KMS-11 (cell line): ENCODE measurements around the gene RIPOR2.
"Not testable (repeated sequence)": the region's sequence is repeated elsewhere in the genome, so short reads cannot be mapped to it uniquely, and the experiment has no call there.

Source experiments
- H2AFZ ChIP-seq: fragments of 200-600 bp; sonication (generic); 2 replicates; pipeline ENCODE4 v1.6.1; 2016; ENCODE audit warnings: antibody characterized with exemption, mixed run types, low read depth
- H3K27ac ChIP-seq: fragments of 200-600 bp; sonication (generic); 2 replicates; pipeline ENCODE4 v1.6.1; 2016; ENCODE audit warnings: mild to moderate bottlenecking, mixed run types
- H3K27me3 ChIP-seq: fragments of 200-600 bp; sonication (generic); 2 replicates; pipeline ENCODE4 v1.6.1; 2017; ENCODE audit warnings: mild to moderate bottlenecking, low read depth, mixed run types, moderate library complexity; ENCODE audit not compliant: insufficient read depth
- H3K36me3 ChIP-seq: fragments of 200-600 bp; sonication (generic); 2 replicates; pipeline ENCODE4 v1.6.1; 2017; ENCODE audit warnings: mild to moderate bottlenecking, mixed run types; ENCODE audit not compliant: insufficient read depth
- H3K4me1 ChIP-seq: fragments of 200-600 bp; sonication (generic); 2 replicates; pipeline ENCODE4 v1.6.1; 2016; ENCODE audit warnings: mild to moderate bottlenecking, low read depth, mixed run types; ENCODE audit not compliant: poor library complexity, severe bottlenecking
- H3K4me2 ChIP-seq: fragments of 200-600 bp; sonication (generic); 2 replicates; pipeline ENCODE4 v1.7.0; 2016; ENCODE audit warnings: mild to moderate bottlenecking, mixed run types
- H3K4me3 ChIP-seq: fragments of 200-600 bp; sonication (generic); IDR thresholded peaks from 2 replicates; pipeline ENCODE4 v1.6.1; 2017; ENCODE audit warnings: low read depth, low read length, mixed read lengths; ENCODE audit not compliant: insufficient read depth
- H3K79me2 ChIP-seq: fragments of 200-600 bp; sonication (generic); 2 replicates; pipeline ENCODE4 v1.6.1; 2016; ENCODE audit warnings: low read depth, mixed run types; ENCODE audit not compliant: insufficient read depth
- H3K9ac ChIP-seq: fragments of 200-600 bp; sonication (generic); 2 replicates; pipeline ENCODE4 v1.6.1; 2016; ENCODE audit warnings: mild to moderate bottlenecking, mixed run types
- H4K20me1 ChIP-seq: fragments of 200-600 bp; sonication (generic); 2 replicates; pipeline ENCODE4 v1.6.1; 2016; ENCODE audit warnings: mild to moderate bottlenecking, mixed run types; ENCODE audit not compliant: insufficient read depth
- CTCF ChIP-seq: fragments of 200-600 bp; sonication (generic); conservative IDR thresholded peaks from 2 replicates; pipeline ENCODE4 v1.6.1; 2017; ENCODE audit warnings: low read depth, mild to moderate bottlenecking, antibody characterized with exemption, low read length, moderate library complexity, mixed read lengths

RIPOR2 gene

DNA sequence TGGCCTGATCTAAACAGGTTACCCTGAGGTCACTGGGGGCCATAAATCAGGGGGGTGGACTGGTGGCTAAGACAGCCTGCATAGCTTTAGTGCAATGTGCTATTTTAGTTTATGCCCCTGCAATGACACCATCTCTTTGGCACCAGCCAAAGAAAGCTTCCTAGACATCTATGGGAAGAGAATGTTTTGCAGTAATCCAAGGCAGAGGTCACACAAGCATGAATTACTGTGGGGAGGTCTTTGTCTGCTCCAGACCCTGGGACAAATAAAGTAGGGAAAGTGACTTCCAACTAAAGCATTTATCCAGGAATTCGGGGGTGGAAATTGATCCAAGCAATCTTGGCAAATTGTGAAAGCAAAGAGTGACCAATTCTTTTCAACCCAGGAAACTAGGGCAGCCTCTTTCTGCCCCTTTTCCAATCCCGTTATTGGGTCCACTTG lies 5.3 kb downstream of the RIPOR2 start:
- no peaks in the 10 kb centered on the region for H3K36me3 ChIP-seq
- no peaks in the 10 kb centered on the region for H3K27me3 ChIP-seq
- TF ChIP-seq CTCF, result no peak
- H3K9ac ChIP-seq, result no peak overlapping the region
- H3K79me2 ChIP-seq, result no peaks in the 10 kb centered on the region
- no peak overlapping the region for H3K4me2 ChIP-seq
- no peaks in the 10 kb centered on the region for H4K20me1 ChIP-seq
- no peak overlapping the region for H2AFZ ChIP-seq
- H3K27ac ChIP-seq, result no peak overlapping the region
- peaks cover 13% of the 10 kb centered on the region for H3K4me1 ChIP-seq
- no peak overlapping the region for H3K4me3 ChIP-seq

DNA sequence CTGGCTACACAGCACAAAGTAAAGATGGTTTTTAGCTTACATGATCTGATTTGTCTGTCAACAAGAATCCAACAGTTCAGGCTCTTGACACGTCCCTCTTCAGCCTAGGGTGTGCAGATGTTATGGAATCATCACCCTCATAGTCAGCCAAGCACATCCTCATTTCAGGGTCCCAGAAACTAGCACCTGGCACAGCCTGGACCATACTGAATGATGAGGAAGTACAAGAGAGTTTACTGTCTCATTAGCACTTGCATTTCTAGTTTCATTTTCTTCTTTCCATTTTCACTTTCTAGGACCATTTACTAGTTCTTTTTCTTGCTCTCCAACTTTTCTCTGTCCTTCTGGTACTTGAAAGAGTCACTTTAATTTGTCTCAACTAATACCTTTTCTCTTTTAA lies 6.5 kb downstream of the RIPOR2 start:
- TF ChIP-seq CTCF, result no peak
- no peaks in the 10 kb centered on the region for H3K36me3 ChIP-seq
- H3K4me1 ChIP-seq, result peaks cover 13% of the 10 kb centered on the region
- H2AFZ ChIP-seq, result no peak overlapping the region
- H4K20me1 ChIP-seq, result no peaks in the 10 kb centered on the region
- H3K27ac ChIP-seq, result no peak overlapping the region
- peak overlapping the region; percentile 3; the same call in 1 of the 2 replicates for H3K4me2 ChIP-seq
- no peaks in the 10 kb centered on the region for H3K27me3 ChIP-seq
- no peak overlapping the region for H3K4me3 ChIP-seq
- no peaks in the 10 kb centered on the region for H3K79me2 ChIP-seq
- H3K9ac ChIP-seq, result no peak overlapping the region

DNA sequence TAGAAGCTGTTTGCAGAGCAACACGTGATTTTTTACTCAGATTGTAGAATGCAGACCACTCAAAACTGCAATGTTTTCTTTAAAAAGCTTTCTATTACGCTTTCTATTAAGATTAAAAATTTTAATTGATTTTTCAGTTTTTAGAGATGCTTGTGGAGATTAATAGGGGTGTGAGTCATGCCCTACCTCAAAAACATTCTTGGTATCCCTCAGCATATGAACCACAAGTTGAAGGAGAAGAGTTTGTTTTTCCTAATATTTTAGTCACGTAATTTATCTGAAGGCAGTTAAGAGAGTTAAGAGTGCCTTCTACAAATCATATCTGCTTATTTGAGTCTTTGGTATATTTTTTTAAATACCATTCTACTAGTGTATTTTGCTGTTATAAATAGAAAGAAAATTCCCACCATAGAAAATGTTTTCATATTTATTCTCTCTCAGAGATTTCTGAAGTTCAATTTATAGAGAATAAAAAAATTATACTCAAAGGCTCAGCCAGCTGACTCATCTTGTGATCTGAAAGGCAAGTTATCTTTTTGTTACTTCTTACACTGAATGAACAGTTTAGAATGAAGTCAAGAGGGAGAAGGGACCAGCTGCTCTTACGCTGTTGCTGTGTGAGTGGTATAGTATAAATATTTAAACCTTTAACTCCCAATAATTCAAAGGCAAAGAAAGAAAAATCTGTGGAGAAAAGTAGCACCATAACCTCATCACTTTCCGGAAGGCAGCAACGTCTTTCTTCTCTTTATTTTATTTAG lies 7.6 kb downstream of the RIPOR2 start:
- Histone ChIP-seq H3K4me2 (no peak overlapping the region), H3K27ac (no peak overlapping the region), H3K4me3 (no peak overlapping the region), H3K9ac (no peak overlapping the region), H3K79me2 (no peaks in the 10 kb centered on the region), H2AFZ (no peak overlapping the region), H3K27me3 (no peaks in the 10 kb centered on the region), H3K4me1 (peaks cover 13% of the 10 kb centered on the region), H3K36me3 (no peaks in the 10 kb centered on the region), H4K20me1 (no peaks in the 10 kb centered on the region)
- TF ChIP-seq CTCF, result no peak

- no peaks in the 10 kb centered on the region for H4K20me1 ChIP-seq
- H3K36me3 ChIP-seq, result no peaks in the 10 kb centered on the region
- H3K79me2 ChIP-seq, result no peaks in the 10 kb centered on the region
- H3K27me3 ChIP-seq, result no peaks in the 10 kb centered on the region
- no peak overlapping the region for H3K4me2 ChIP-seq
- no peak overlapping the region for H3K27ac ChIP-seq
- no peak overlapping the region for H2AFZ ChIP-seq
- no peak overlapping the region for H3K9ac ChIP-seq
- no peak for TF ChIP-seq CTCF
- H3K4me1 ChIP-seq, result peaks cover 13% of the 10 kb centered on the region
- H3K4me3 ChIP-seq, result no peak overlapping the region
Measured at GRCh38 chr6:24927277-24927955, 8.3 kb downstream of the RIPOR2 start.

DNA sequence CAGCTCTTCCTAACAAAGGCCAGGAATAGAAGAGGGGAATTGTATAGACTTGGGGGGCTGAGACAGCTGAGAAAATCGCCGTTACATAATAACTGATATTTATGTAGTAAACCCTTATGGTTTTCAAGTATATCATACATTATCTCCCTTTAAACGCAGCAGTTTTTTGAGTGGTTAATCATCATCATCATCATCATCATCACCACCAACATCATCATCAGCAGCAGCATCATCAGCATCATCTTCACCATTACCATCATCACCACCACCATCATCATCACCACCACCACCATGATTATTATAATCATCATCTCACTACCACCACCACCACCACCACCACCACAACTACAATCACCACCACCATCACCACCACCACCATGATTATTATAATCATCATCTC lies 9.1 kb downstream of the RIPOR2 start:
- H3K36me3 ChIP-seq, H3K4me3 ChIP-seq, H3K9ac ChIP-seq, H4K20me1 ChIP-seq, H3K4me2 ChIP-seq, H2AFZ ChIP-seq, H3K79me2 ChIP-seq, H3K27ac ChIP-seq, H3K27me3 ChIP-seq: not testable (repeated sequence)
- H3K4me1 ChIP-seq, result peaks cover 13% of the 10 kb centered on the region
